Hematopoietic multipotent progenitor cell treated with erythropoietin and hydrocortisone succinate and interleukin-3 and kit ligand, for 8 days (in vitro differentiated cells): Measurements from ENCODE around the gene MMS22L.
"Not testable (repeated sequence)": the region's sequence is repeated elsewhere in the genome, so short reads cannot be mapped to it uniquely, and the experiment has no call there.

Source experiments
- DNase-seq: peaks from one replicate; pipeline ENCODE4 v3.0.0-alpha.2; 2015

MMS22L gene

GRCh38 chr6:97231911-97232310 is 51.1 kb downstream of the MMS22L start:
- no peak for DNase-seq

- no peak for DNase-seq
Observed at GRCh38 chr6:97222903-97223302, 60.1 kb downstream of the MMS22L start.

DNA sequence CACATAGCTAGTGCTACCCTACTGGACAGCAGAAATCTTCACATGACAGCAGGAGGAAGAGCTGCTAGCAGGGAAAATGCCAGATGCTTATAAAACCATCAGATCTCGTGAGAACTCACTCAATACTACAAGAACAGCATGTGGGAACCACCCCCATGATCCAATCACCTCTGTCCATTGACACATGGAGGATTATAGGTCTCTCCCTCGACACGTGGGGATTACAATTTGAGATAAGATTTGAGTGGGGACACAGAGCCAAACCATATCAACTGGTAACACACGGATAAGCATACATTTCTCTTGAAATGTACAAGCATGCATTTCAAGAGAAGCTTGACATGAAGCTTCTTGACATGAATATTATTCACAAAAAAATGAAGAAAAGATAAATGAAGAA is 64.1 kb downstream of the MMS22L start:
- DNase-seq: peak; percentile 27

GRCh38 chr6:97215157-97215769 is 67.8 kb downstream of the MMS22L start:
- peak; percentile 71 for DNase-seq

DNA sequence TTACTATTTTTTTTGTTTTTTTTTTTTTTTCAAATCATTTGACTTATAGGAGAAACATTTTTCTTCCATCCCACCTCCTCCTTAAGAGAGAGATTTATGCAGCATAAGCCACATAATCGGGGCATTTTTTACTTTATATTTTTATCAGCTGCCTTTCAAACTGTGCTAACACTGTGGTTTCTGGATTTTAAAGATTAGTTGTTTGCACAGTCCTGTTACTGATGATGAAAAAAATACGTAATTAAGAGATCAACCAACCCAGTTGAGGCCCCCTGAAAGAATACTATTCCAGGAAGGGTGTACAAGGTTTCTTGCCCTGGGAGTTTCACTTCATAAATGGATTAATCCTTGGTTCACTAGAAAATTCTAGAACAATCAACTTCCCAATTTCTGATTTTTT is 68.3 kb downstream of the MMS22L start:
- DNase-seq: peak; percentile 74

GRCh38 chr6:97207383-97207782 is 75.6 kb downstream of the MMS22L start:
- DNase-seq: no peak

- DNase-seq: no peak
Observed at GRCh38 chr6:97205966-97206365, 77.0 kb downstream of the MMS22L start.

- peak; percentile 66 for DNase-seq
Observed at GRCh38 chr6:97203343-97203742, 79.7 kb downstream of the MMS22L start.

GRCh38 chr6:97198046-97198565 is 84.9 kb downstream of the MMS22L start:
- DNase-seq: no peak

DNA sequence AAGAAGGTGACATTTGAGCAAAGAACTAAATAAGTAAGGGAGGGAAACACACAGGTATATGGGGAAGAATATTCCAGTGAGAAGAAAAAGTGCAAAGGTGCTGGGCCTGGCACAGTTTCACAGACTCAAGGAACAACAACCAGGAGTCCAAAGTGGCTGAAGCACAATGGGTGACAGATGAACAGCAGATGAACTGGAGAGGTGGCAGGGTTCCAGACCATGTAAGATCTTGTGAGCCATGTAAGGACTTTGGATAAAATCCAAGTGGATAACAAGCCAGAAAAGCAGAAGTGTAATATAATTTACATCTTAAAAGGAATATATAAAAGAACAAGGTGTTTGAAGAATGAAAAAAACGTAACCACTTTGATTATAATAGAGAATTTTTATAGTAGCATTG is 87.9 kb downstream of the MMS22L start:
- peak; percentile 47 for DNase-seq

DNA sequence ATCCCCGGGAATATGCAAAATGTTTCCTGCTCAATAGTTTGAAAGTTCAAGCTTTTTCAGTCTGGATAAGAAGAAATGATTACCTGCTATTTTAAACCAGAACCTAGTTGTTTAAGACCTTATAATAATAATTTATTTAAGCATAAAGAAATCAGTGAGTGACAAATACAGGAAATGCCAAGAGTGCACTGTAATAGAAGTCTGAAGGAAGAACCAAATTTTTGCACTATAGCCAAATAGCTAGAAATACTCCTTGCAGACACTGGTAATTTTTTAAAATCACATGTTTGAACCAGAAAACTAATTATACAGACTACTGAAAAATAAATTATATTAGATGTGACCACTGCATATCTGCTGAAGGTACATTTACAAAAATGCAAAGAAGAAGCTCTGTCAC is 93.2 kb downstream of the MMS22L start:
- no peak for DNase-seq

GRCh38 chr6:97187951-97188350 is 95.1 kb downstream of the MMS22L start:
- DNase-seq: no peak

DNA sequence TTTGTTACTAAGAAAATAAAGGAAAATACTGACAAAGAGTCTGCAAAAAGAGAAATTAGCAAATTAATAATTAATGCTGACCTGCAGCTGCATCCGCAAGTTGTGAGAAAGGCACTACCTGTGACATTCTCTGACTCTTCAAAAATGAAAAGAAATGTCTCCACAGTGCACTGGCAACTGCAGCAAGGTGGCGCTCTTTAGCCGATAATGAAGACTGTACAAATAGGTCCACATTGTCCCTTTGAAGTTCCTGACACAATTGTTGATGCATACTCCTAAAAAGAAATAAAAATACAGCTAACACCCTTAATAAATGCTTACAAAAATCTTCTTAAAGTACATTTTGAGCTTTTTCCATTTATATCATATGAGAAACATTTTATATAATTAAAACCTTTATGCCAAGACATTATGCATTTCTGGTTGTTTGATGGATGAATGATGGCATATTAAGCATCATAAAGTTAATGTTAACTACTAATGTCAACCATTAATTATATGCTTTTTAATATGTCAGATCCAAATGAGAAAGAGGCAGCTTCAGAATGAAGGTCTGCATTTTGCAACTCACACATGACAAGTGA is 96.5 kb downstream of the MMS22L start:
- DNase-seq: peak; percentile 79

DNA sequence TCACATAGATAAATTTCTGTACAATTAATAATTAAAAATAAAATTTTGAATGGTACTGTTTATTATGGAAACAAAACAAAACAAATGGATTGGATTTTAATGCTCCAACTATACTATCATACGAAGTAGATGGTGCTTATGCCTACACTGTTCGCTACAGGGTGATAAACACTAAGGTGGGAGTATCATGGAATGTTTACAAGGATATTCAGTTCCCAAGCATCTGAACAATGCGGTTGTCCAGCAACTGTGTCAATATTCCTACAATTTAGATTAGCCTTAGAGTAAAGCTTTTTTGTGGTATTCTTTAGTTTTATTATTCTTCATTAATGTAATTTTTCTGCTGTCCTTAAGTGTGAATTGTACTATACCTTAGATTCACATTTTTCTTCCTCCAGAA is 105.1 kb downstream of the MMS22L start:
- DNase-seq: no peak

GRCh38 chr6:97176468-97176867 is 106.5 kb downstream of the MMS22L start:
- DNase-seq: no peak

DNA sequence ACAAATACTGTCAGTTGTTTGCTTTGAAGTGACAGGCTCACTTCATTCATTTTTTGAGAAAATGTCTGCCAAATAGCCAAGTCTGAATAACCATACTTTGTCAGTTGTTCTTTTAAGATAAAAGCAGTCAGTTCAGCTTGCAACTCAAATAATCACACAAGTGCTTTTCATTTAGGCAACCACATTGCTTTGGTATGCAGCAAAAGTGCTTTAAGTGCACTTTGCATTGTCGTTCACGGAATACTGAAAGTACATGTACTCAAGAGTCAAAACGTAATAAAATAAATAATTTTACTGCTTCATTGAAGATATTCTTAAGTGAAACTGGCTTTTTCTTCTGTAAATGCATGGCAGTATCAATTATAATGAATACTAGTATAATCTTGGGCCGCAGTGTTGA is 107.2 kb downstream of the MMS22L start:
- DNase-seq: no peak

- no peak for DNase-seq
Observed at GRCh38 chr6:97174471-97174870, 108.5 kb downstream of the MMS22L start.

- no peak for DNase-seq
Observed at GRCh38 chr6:97160280-97160679, 122.7 kb downstream of the MMS22L start.

- DNase-seq: not testable (repeated sequence)
Observed at GRCh38 chr6:97155447-97155846, 127.6 kb downstream of the MMS22L start.

- no peak for DNase-seq
Observed at GRCh38 chr6:97154015-97154414, 129.0 kb downstream of the MMS22L start.

GRCh38 chr6:97151601-97152000 is 131.4 kb downstream of the MMS22L start:
- DNase-seq: no peak

GRCh38 chr6:97150932-97151331 is 132.1 kb downstream of the MMS22L start:
- DNase-seq: no peak

- no peak for DNase-seq
Observed at GRCh38 chr6:97147421-97147820, 135.6 kb downstream of the MMS22L start.

- DNase-seq: no peak
Observed at GRCh38 chr6:97145691-97146090, 137.3 kb downstream of the MMS22L start.

DNA sequence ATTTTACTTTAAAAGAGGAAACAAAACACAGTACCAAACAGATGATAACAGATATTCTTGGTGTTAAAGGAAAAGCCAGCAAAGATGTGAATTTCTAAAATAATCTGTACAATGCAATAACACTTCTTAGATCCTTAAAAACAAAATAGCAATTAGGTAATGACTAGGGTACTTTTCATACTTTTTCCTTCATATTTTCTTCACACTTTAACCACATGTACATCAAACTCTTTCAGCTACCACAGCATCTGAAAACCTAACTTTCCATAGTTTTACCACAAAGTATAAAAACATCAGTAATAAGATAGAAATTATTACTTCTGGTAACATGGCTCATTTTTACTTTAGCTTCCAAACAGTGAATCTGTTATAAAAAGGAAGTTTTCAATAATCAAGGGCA is 141.3 kb downstream of the MMS22L start:
- DNase-seq: no peak
